ENCODE measurements around the gene SMAD1. TPM values are rescaled to one million over a fixed set of nuclear protein-coding genes. Genes with fewer than 3 reads are reported as not detected.

The SMAD1 gene
- total RNA-seq, 1 experiment from 2014 or later: 11.4 TPM

- DNase-seq (ENCODE audit: low read depth): no peak
Measured at GRCh38 chr4:145489556-145489955, 7.9 kb downstream of the SMAD1 start.

- no peak for DNase-seq (ENCODE audit: low read depth)
Measured at GRCh38 chr4:145490361-145490760, 8.7 kb downstream of the SMAD1 start.

GRCh38 chr4:145490796-145491195 lies 9.1 kb downstream of the SMAD1 start:
- no peak for DNase-seq (ENCODE audit: low read depth)

- no peak for DNase-seq (ENCODE audit: low read depth)
Measured at GRCh38 chr4:145492376-145492775, 10.7 kb downstream of the SMAD1 start.

GRCh38 chr4:145493166-145493565 lies 11.5 kb downstream of the SMAD1 start:
- DNase-seq (ENCODE audit: low read depth): no peak

- no peak for DNase-seq (ENCODE audit: low read depth)
Measured at GRCh38 chr4:145494666-145495270, 13.1 kb downstream of the SMAD1 start.

- DNase-seq (ENCODE audit: low read depth): no peak
Measured at GRCh38 chr4:145496292-145496691, 14.6 kb downstream of the SMAD1 start.

- DNase-seq (ENCODE audit: low read depth): no peak
Measured at GRCh38 chr4:145497199-145498149, 15.8 kb downstream of the SMAD1 start.

- no peak for DNase-seq (ENCODE audit: low read depth)
Measured at GRCh38 chr4:145498430-145498829, 16.8 kb downstream of the SMAD1 start.

GRCh38 chr4:145501051-145501660 lies 19.5 kb downstream of the SMAD1 start:
- DNase-seq (ENCODE audit: low read depth): no peak

- no peak for DNase-seq (ENCODE audit: low read depth)
Measured at GRCh38 chr4:145502809-145503208, 21.2 kb downstream of the SMAD1 start.

- no peak for DNase-seq (ENCODE audit: low read depth)
Measured at GRCh38 chr4:145503486-145504072, 21.9 kb downstream of the SMAD1 start.

- no peak for DNase-seq (ENCODE audit: low read depth)
Measured at GRCh38 chr4:145505995-145506394, 24.3 kb downstream of the SMAD1 start.

GRCh38 chr4:145507636-145508035 lies 26.0 kb downstream of the SMAD1 start:
- peak; percentile 16 for DNase-seq (ENCODE audit: low read depth)

- DNase-seq (ENCODE audit: low read depth): peak; percentile 15
Measured at GRCh38 chr4:145511913-145512522, 30.4 kb downstream of the SMAD1 start.

- DNase-seq (ENCODE audit: low read depth): no peak
Measured at GRCh38 chr4:145513020-145513621, 31.5 kb downstream of the SMAD1 start.

- no peak for DNase-seq (ENCODE audit: low read depth)
Measured at GRCh38 chr4:145520172-145520571, 38.5 kb downstream of the SMAD1 start.

- no peak for DNase-seq (ENCODE audit: low read depth)
Measured at GRCh38 chr4:145521282-145521681, 39.6 kb downstream of the SMAD1 start.

- no peak for DNase-seq (ENCODE audit: low read depth)
Measured at GRCh38 chr4:145523117-145523516, 41.5 kb downstream of the SMAD1 start.

- DNase-seq (ENCODE audit: low read depth): no peak
Measured at GRCh38 chr4:145524552-145524951, 42.9 kb downstream of the SMAD1 start.

GRCh38 chr4:145525291-145525740 lies 43.7 kb downstream of the SMAD1 start:
- DNase-seq (ENCODE audit: low read depth): peak; percentile 10

Data from RPMI7951 (cell line).